Stomach (tissue), 9 donors: ENCODE data around the gene BCHE. TPM values are rescaled to one million over a fixed set of nuclear protein-coding genes. Genes with fewer than 3 reads are reported as not detected.

Experiments
- DNase-seq, 2 donors: peaks; one replicate each; pipeline versions ENCODE4 v3.0.0 to v3.0.0-alpha.2; 2013 to 2019
- H3K27ac ChIP-seq, 5 donors: fragments of 200-600 bp in 4 of 5; sonication (generic) in 4 of 5; one replicate each; pipeline ENCODE4 v1.5.1; 2013 to 2019; ENCODE audit warnings: mild to moderate bottlenecking in 1 of 5, moderate library complexity in 1 of 5
- H3K27me3 ChIP-seq, 3 donors: fragments of 200-600 bp; sonication (generic); one replicate each; pipeline ENCODE4 v1.5.1; 2017 to 2019; ENCODE audit warnings: mixed run types in 1 of 3
- H3K36me3 ChIP-seq, 4 donors: fragments of 200-600 bp; sonication (generic); 1 replicate in 3 of 4; 2 replicates in 1 of 4; pipeline ENCODE4 v1.5.1; 2016 to 2019
- H3K4me1 ChIP-seq, 4 donors: fragments of 200-600 bp; sonication (generic); one replicate each; pipeline ENCODE4 v1.5.1; 2016 to 2019
- H3K4me3 ChIP-seq, 4 donors: fragments of 200-600 bp; sonication (generic) in 3 of 4; one replicate each; pipeline ENCODE4 v1.5.1; 2016 to 2019; ENCODE audit warnings: mild to moderate bottlenecking in 1 of 4
- H3K9me3 ChIP-seq, 4 donors: fragments of 200-600 bp; sonication (generic); one replicate each; pipeline ENCODE4 v1.5.1; 2016 to 2019
- EP300 ChIP-seq: sonication (generic); formaldehyde crosslinking; IDR thresholded peaks from one replicate; pipeline ENCODE4 v1.6.1; 2017; ENCODE audit warnings: antibody characterized with exemption
- POLR2A ChIP-seq, 4 donors: fragments of 450-650 bp; IDR thresholded peaks; one replicate each; pipeline ENCODE4 v1.6.1; 2016; ENCODE audit warnings: antibody characterized with exemption in 4 of 4, control low read depth in 2 of 4, mild to moderate bottlenecking in 1 of 4, moderate library complexity in 1 of 4
- POLR2AphosphoS5 ChIP-seq, 3 donors: sonication (generic); formaldehyde crosslinking; IDR thresholded peaks; one replicate each; pipeline ENCODE4 v1.6.1; 2016; ENCODE audit warnings: antibody characterized with exemption in 3 of 3
- WGBS, 5 donors: extraction: QIAGEN DNeasy Blood & Tissue Kit in 3 of 5; methylation state at CpG; one replicate each; pipeline versions ENCODE4 v1.1.5 to v1.1.7; 2013 to 2018; 5-methylcytosine and 5-hydroxymethylcytosine counted together
- intact Hi-C: fragments of 100-400 bp; cut with DNase I; formaldehyde crosslinking; loops from one replicate; pipeline ENCODE4 v1.15.1; 2023; ENCODE audit warnings: low total_unique reads
- polyA plus RNA-seq, 3 donors: library from polyadenylated mRNA; stranded (reverse); fragments of 200-250 nt; gene quantifications; one replicate each; pipeline ENCODE4 v1.2.3, GENCODE V29; 2013
- total RNA-seq, 5 donors: library from RNA; depleted of rRNA; stranded (reverse); fragments of >200 nt; gene quantifications; one replicate each; pipeline versions ENCODE4 v1.1.0 to v1.2.3, GENCODE V29; 2014 to 2016
- TF ChIP-seq, protein P1 (sequence below), 7 experiments: fragments of 450-650 bp in 4 of 7; fragments of 200-600 bp in 3 of 7; sonication (generic) in 3 of 7; IDR thresholded peaks; one replicate each; pipeline ENCODE4 v1.5.1; 2016 to 2019; ENCODE audit warnings: antibody characterized with exemption in 7 of 7, control low read depth in 2 of 7, mild to moderate bottlenecking in 1 of 7
- donor health status: healthy with polysubstance abuse.
- donor health status: Bipolar disorder and iron deficiency.
- donor health status: healthy.

BCHE gene
- total and polyA plus RNA-seq, 8 donors, result 0.31 to 37.8 (median 1.3) TPM; not detected in 1

DNA sequence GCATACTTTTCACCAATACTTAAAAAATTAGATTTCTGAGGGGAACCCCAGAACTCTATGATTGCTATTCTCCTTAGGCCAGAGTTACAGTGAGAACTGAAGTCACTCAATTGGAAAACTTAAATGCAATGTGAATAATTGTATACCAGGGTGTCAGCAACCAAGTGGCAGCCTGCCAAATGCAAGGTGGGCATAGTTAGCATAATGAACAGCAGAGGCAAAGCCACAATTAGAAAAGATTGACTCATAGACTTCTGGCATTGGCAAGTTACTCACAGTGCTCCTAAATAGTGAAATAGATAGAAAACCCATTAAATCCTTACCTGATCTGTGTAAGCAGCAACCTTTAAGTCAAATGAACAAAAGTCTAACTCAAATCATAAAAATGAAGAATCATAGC, 94.9 kb downstream of the BCHE start:
- H3K27ac ChIP-seq, result no peak overlapping the region
- no peak for DNase-seq
- TF ChIP-seq POLR2AphosphoS5 (IDR thresholded peaks at IDR 0.05) (no peak), POLR2A (IDR thresholded peaks at IDR 0.05) (no peak), EP300 (no peak)
- TF ChIP-seq, protein P1, sequence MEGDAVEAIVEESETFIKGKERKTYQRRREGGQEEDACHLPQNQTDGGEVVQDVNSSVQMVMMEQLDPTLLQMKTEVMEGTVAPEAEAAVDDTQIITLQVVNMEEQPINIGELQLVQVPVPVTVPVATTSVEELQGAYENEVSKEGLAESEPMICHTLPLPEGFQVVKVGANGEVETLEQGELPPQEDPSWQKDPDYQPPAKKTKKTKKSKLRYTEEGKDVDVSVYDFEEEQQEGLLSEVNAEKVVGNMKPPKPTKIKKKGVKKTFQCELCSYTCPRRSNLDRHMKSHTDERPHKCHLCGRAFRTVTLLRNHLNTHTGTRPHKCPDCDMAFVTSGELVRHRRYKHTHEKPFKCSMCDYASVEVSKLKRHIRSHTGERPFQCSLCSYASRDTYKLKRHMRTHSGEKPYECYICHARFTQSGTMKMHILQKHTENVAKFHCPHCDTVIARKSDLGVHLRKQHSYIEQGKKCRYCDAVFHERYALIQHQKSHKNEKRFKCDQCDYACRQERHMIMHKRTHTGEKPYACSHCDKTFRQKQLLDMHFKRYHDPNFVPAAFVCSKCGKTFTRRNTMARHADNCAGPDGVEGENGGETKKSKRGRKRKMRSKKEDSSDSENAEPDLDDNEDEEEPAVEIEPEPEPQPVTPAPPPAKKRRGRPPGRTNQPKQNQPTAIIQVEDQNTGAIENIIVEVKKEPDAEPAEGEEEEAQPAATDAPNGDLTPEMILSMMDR (IDR thresholded peaks at IDR 0.05), result no peak

DNA sequence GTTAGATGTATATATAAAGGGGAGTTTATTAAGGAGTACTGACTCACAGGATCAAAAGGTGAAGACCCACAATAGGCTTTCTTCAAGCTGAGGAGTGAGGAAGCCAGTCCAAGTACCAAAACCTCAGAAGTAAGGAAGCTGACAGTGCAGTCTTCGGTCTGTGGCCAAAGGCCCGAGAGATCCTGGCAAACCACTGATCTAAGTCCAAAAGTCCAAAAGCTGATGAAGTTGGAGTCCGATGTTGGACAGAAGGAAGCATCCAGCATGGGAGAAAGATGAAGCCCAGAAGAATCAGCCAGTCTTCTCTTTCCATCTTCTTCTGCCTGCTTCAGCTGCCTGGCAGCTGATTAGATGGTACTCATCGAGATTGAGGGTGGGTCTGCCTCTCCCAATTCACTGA, 107.5 kb downstream of the BCHE start:
- H3K4me1 ChIP-seq, result no peaks in the 10 kb centered on the region
- H3K27ac ChIP-seq, result no peak overlapping the region
- no peaks in the 10 kb centered on the region for H3K36me3 ChIP-seq
- WGBS, 5 donors, result 62 to 80% (median 78%) methylated on average over 4 of the region's 4 CpGs
- intact Hi-C loops, result no loop called here
- no peak for DNase-seq
- H3K27me3 ChIP-seq, result no peaks in the 10 kb centered on the region
- TF ChIP-seq POLR2AphosphoS5 (IDR thresholded peaks at IDR 0.05), result no peak
- no peak for TF ChIP-seq EP300
- TF ChIP-seq POLR2A (IDR thresholded peaks at IDR 0.05), result no peak
- TF ChIP-seq, protein P1 (IDR thresholded peaks at IDR 0.05), result no peak
- no peak overlapping the region for H3K4me3 ChIP-seq
- no peaks in the 10 kb centered on the region for H3K9me3 ChIP-seq

More for the DNA sequence above, 94.9 kb downstream of the BCHE start:
- intact Hi-C loops, result no loop called here
- Histone ChIP-seq H3K36me3 (no peaks in the 10 kb centered on the region), H3K9me3 (no peaks in the 10 kb centered on the region), H3K4me1 (no peaks in the 10 kb centered on the region), H3K4me3 (no peak overlapping the region), H3K27me3 (no peaks in the 10 kb centered on the region)

DNA sequence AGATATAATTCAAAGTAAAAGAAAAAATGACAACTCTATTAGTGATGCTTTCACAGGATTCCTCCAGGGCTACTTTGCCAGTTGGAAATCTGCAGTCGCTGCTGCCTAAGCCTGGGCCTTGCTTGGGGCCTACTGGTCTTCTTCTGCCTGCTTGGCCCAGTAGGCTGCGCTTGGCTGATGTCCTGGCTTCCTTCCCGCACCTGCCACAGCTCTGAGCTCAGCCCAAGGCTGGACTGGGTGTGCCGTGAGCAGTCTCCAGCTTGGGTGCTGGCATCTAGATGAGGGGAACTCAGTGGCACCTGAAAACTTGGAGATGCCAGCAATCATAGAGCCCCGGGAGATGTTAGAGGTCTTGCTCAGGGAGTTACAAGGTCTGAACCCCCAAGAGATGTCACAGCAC, 108.3 kb downstream of the BCHE start:
- Histone ChIP-seq H3K27ac (no peak overlapping the region), H3K4me3 (no peak overlapping the region), H3K36me3 (no peaks in the 10 kb centered on the region), H3K4me1 (no peaks in the 10 kb centered on the region), H3K27me3 (no peaks in the 10 kb centered on the region), H3K9me3 (no peaks in the 10 kb centered on the region)
- no peak for DNase-seq
- WGBS, 5 donors, result 70 to 88% (median 85%) methylated on average over 4 to 5 of the region's 5 CpGs
- intact Hi-C loops, result no loop called here
- no peak for TF ChIP-seq POLR2AphosphoS5 (IDR thresholded peaks at IDR 0.05)
- TF ChIP-seq, protein P1 (IDR thresholded peaks at IDR 0.05), result no peak
- no peak for TF ChIP-seq EP300
- TF ChIP-seq POLR2A (IDR thresholded peaks at IDR 0.05), result no peak

DNA sequence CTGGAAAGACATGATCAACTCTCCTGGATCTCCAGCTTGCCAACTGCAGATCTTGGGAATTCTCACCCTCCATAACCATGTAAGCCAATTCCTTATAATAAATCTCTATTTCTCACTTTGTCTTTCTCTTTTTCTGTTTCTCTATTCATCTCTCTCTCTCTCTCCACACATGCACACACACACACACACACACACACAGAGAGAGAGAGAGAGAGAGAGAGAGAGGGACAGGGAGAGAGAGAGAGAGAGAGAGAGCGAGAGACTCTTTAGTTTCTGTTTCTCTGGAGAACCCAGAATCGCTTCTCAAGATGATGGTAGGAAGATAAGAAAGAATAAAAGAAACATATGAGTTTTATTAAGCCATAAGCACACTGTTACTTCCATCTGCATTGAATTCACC, 111.9 kb downstream of the BCHE start:
- H3K27me3 ChIP-seq, result no peaks in the 10 kb centered on the region
- intact Hi-C loops, result no loop called here
- WGBS, 5 donors, result 58 to 89% (median 81%) methylated on average over 2 of the region's 2 CpGs
- H3K36me3 ChIP-seq, result no peaks in the 10 kb centered on the region
- H3K27ac ChIP-seq, result no peak overlapping the region
- peaks cover 0 to 10% (median 4%) of the 10 kb centered on the region in 4 donors for H3K9me3 ChIP-seq
- H3K4me1 ChIP-seq, result no peaks in the 10 kb centered on the region
- H3K4me3 ChIP-seq, result no peak overlapping the region
- DNase-seq, result no peak
- TF ChIP-seq POLR2A (IDR thresholded peaks at IDR 0.05) (no peak), EP300 (no peak), POLR2AphosphoS5 (IDR thresholded peaks at IDR 0.05) (no peak)
- TF ChIP-seq, protein P1 (IDR thresholded peaks at IDR 0.05), result no peak
